Calu3 (cell line): ENCODE data around the gene CCL13. TPM values are rescaled to one million over a fixed set of nuclear protein-coding genes. Genes with fewer than 3 reads are reported as not detected.
A peak's percentile ranks its signal among the peaks of the same experiment; 100 is the strongest.

Experiments
- BruUV-seq: library from RNA; stranded (reverse); fragments of 400-500 nt; replicated peaks from 2 replicates; lab custom pipeline; 2021; lab: Mats Ljungman, UMichigan
- CTCF ChIA-PET: fragments of 300-600 bp; sonication (Branson Sonifier 250); formaldehyde crosslinking; loops from one replicate; lab custom pipeline; 2022; ENCODE audit warnings: antibody characterized with exemption; lab: Charles Lee
- DNase-seq: peaks from one replicate; pipeline ENCODE4 v3.0.0; 2022
- H3K27ac Mint-ChIP-seq: one replicate; pipeline ENCODE4 v1.8.0; 2022; ENCODE audit warnings: mixed read lengths; ENCODE audit not compliant: unreplicated experiment
- H3K27me3 Mint-ChIP-seq: one replicate; pipeline ENCODE4 v1.8.0; 2022; ENCODE audit warnings: mixed read lengths; ENCODE audit not compliant: unreplicated experiment
- H3K36me3 Mint-ChIP-seq: one replicate; pipeline ENCODE4 v1.8.0; 2022; ENCODE audit warnings: mild to moderate bottlenecking, moderate library complexity, mixed read lengths; ENCODE audit not compliant: insufficient read depth, unreplicated experiment
- H3K4me1 Mint-ChIP-seq: one replicate; pipeline ENCODE4 v1.8.0; 2022; ENCODE audit warnings: mild to moderate bottlenecking, low read depth, mixed read lengths; ENCODE audit not compliant: unreplicated experiment
- H3K4me3 Mint-ChIP-seq: one replicate; pipeline ENCODE4 v1.8.0; 2022; ENCODE audit warnings: mild to moderate bottlenecking, low read depth, moderate library complexity, mixed read lengths; ENCODE audit not compliant: unreplicated experiment
- H3K9me3 Mint-ChIP-seq: one replicate; pipeline ENCODE4 v1.8.0; 2022; ENCODE audit warnings: low read depth, mixed read lengths; ENCODE audit not compliant: unreplicated experiment
- CTCF ChIP-seq: fragments of 200-600 bp; IDR thresholded peaks from one replicate; pipeline ENCODE4 v1.8.0; 2022; ENCODE audit warnings: antibody characterized with exemption; ENCODE audit not compliant: unreplicated experiment
- intact Hi-C: fragments of 100-400 bp; cut with micrococcal nuclease; formaldehyde crosslinking; loops from one replicate; pipeline ENCODE4 v1.10.0; 2022; ENCODE audit not compliant: unreplicated experiment
- total RNA-seq: library from RNA; stranded (reverse); gene quantifications from 2 replicates; pipeline ENCODE4 v1.2.3, GENCODE V29; 2022

Gene CCL13
- total RNA-seq, 1 experiment from 2014 or later = not detected

GRCh38 chr17:34312080-34312479 lies 44.2 kb upstream of the CCL13 start:
- intact Hi-C loops = no loop called here
- Mint-ChIP-seq H3K4me1 (no peaks in the 10 kb centered on the region), H3K27me3 (peaks cover 76% of the 10 kb centered on the region), H3K27ac (no peak overlapping the region), H3K9me3 (no peaks in the 10 kb centered on the region), H3K4me3 (no peak overlapping the region), H3K36me3 (no peaks in the 10 kb centered on the region)
- no peak for TF ChIP-seq CTCF
- no TSS peak for BruUV-seq
- CTCF ChIA-PET = interaction anchor here (1.0 kb wide), 1 partner anchor 49 kb away, joined by 3 read pairs; no protein-coding TSS in a partner anchor
- DNase-seq = no peak

GRCh38 chr17:34313164-34313563 lies 43.1 kb upstream of the CCL13 start:
- no peak overlapping the region for H3K4me3 Mint-ChIP-seq
- no peaks in the 10 kb centered on the region for H3K36me3 Mint-ChIP-seq
- no peaks in the 10 kb centered on the region for H3K4me1 Mint-ChIP-seq
- H3K27me3 Mint-ChIP-seq = peaks cover 69% of the 10 kb centered on the region
- TF ChIP-seq CTCF = no peak
- BruUV-seq = no TSS peak
- H3K9me3 Mint-ChIP-seq = no peaks in the 10 kb centered on the region
- CTCF ChIA-PET = no interaction called here
- DNase-seq = no peak
- intact Hi-C loops = no loop called here
- no peak overlapping the region for H3K27ac Mint-ChIP-seq

GRCh38 chr17:34314279-34314678 lies 42.0 kb upstream of the CCL13 start:
- no peaks in the 10 kb centered on the region for H3K4me1 Mint-ChIP-seq
- H3K9me3 Mint-ChIP-seq = no peaks in the 10 kb centered on the region
- no peak overlapping the region for H3K4me3 Mint-ChIP-seq
- peaks cover 60% of the 10 kb centered on the region for H3K27me3 Mint-ChIP-seq
- DNase-seq = no peak
- no peak for TF ChIP-seq CTCF
- intact Hi-C loops = no loop called here
- H3K36me3 Mint-ChIP-seq = no peaks in the 10 kb centered on the region
- CTCF ChIA-PET = no interaction called here
- no peak overlapping the region for H3K27ac Mint-ChIP-seq
- no TSS peak for BruUV-seq

- H3K4me1 Mint-ChIP-seq = no peaks in the 10 kb centered on the region
- no TSS peak for BruUV-seq
- H3K9me3 Mint-ChIP-seq = no peaks in the 10 kb centered on the region
- TF ChIP-seq CTCF = no peak
- CTCF ChIA-PET = no interaction called here
- peaks cover 78% of the 10 kb centered on the region for H3K27me3 Mint-ChIP-seq
- H3K27ac Mint-ChIP-seq = no peak overlapping the region
- no peaks in the 10 kb centered on the region for H3K36me3 Mint-ChIP-seq
- H3K4me3 Mint-ChIP-seq = no peak overlapping the region
- intact Hi-C loops = no loop called here
- peak; percentile 34 for DNase-seq
Measured at GRCh38 chr17:34318474-34318873, 37.8 kb upstream of the CCL13 start.
